H1 (cell line): ENCODE data around the gene INSYN1. TPM values are rescaled to one million over a fixed set of nuclear protein-coding genes. Genes with fewer than 3 reads are reported as not detected.

Experiments
- CTCF ChIA-PET: fragments of 300-600 bp; sonication (Branson Sonifier 250); formaldehyde crosslinking; loops from one replicate; lab custom pipeline; 2021; ENCODE audit not compliant: partially characterized antibody; lab: Charles Lee
- POLR2A ChIA-PET: fragments of 300-600 bp; sonication (Branson Sonifier 250); formaldehyde crosslinking; loops from one replicate; lab custom pipeline; 2021; ENCODE audit warnings: inconsistent platforms; ENCODE audit not compliant: partially characterized antibody; lab: Charles Lee
- DNase-seq, 2 experiments: peaks; one replicate each; pipeline versions ENCODE4 v3.0.0 to v3.0.0-alpha.2; 2010 to 2022; ENCODE audit warnings: low spot score in 2 of 2, low read depth in 1 of 2, mixed read lengths in 1 of 2
- FAIRE-seq: peaks from 2 replicates; lab custom pipeline; 2011; peaks lifted over from hg19 to GRCh38; lab: Jason Lieb, UNC
- H2AFZ ChIP-seq: 2 replicates; pipeline ENCODE4 v1.8.1; 2012; ENCODE audit warnings: low read length, inconsistent platforms
- H2AK5ac ChIP-seq: 2 replicates; pipeline ENCODE4 v1.6.1; 2013; ENCODE audit warnings: low read depth, low read length
- H2BK120ac ChIP-seq: replicated peaks from 2 replicates; pipeline ENCODE3; 2013; ENCODE audit warnings: low read depth, low read length, inconsistent platforms
- H2BK12ac ChIP-seq: 2 replicates; pipeline ENCODE4 v1.6.1; 2013; ENCODE audit warnings: low read depth, low read length
- H2BK15ac ChIP-seq: 2 replicates; pipeline ENCODE4 v1.6.1; 2013; ENCODE audit warnings: low read length
- H2BK20ac ChIP-seq: 2 replicates; pipeline ENCODE4 v1.6.1; 2013; ENCODE audit warnings: low read length
- H2BK5ac ChIP-seq: 2 replicates; pipeline ENCODE4 v1.6.1; 2013; ENCODE audit warnings: low read depth, low read length
- H3K14ac ChIP-seq: 2 replicates; pipeline ENCODE4 v1.6.1; 2013; ENCODE audit warnings: inconsistent platforms; ENCODE audit not compliant: insufficient read length
- H3K18ac ChIP-seq: 2 replicates; pipeline ENCODE4 v1.6.1; 2013; ENCODE audit warnings: low read length; ENCODE audit errors: extremely low read depth
- H3K23ac ChIP-seq: 2 replicates; pipeline ENCODE4 v1.6.1; 2013; ENCODE audit warnings: inconsistent platforms; ENCODE audit not compliant: insufficient read length
- H3K23me2 ChIP-seq: 2 replicates; pipeline ENCODE4 v1.6.1; 2013; ENCODE audit warnings: low read depth, low read length
- H3K27ac ChIP-seq: 2 replicates; pipeline ENCODE4 v1.6.1; 2011; ENCODE audit warnings: low read depth, low read length, inconsistent platforms
- H3K27me3 ChIP-seq, 4 experiments: replicated peaks in 1 of 4; 1 replicate in 1 of 4; 2 replicates in 3 of 4; pipeline versions ENCODE4 v1.6.1 to v1.8.1; 2011 to 2013; ENCODE audit warnings: low read length in 3 of 4, mild to moderate bottlenecking in 3 of 4, inconsistent platforms in 2 of 4, mixed read lengths in 2 of 4, moderate library complexity in 1 of 4; ENCODE audit not compliant: control insufficient read depth in 3 of 4, insufficient read depth in 3 of 4; ENCODE audit errors: extremely low read depth in 1 of 4
- H3K36me3 ChIP-seq, 4 experiments: 2 replicates each; pipeline versions ENCODE4 v1.6.1 to v1.8.1; 2011 to 2013; ENCODE audit warnings: mild to moderate bottlenecking in 4 of 4, low read length in 3 of 4, moderate library complexity in 2 of 4, control low read depth in 1 of 4, inconsistent platforms in 1 of 4; ENCODE audit not compliant: insufficient read depth in 4 of 4, control insufficient read depth in 2 of 4
- H3K4ac ChIP-seq: replicated peaks from 2 replicates; pipeline ENCODE3; 2013; ENCODE audit warnings: low read length, low read depth, mixed read lengths, inconsistent platforms; ENCODE audit not compliant: insufficient read length
- H3K4me1 ChIP-seq, 4 experiments: replicated peaks in 1 of 4; 1 replicate in 1 of 4; 2 replicates in 3 of 4; pipeline versions ENCODE4 v1.6.1 to v1.8.1; 2011 to 2013; ENCODE audit warnings: low read length in 3 of 4, inconsistent platforms in 2 of 4, mixed read lengths in 1 of 4; ENCODE audit not compliant: insufficient read depth in 4 of 4, control insufficient read depth in 3 of 4
- H3K4me2 ChIP-seq, 2 experiments: 2 replicates each; pipeline versions ENCODE4 v1.6.1 to v1.8.1; 2011 to 2013; ENCODE audit warnings: low read depth in 2 of 2, low read length in 2 of 2, control low read depth in 1 of 2, inconsistent platforms in 1 of 2, mild to moderate bottlenecking in 1 of 2; ENCODE audit not compliant: insufficient read depth in 1 of 2
- H3K4me3 ChIP-seq, 4 experiments: fragments of 200-600, 300-600 bp in 1 of 4; sonication (generic), shearing (Covaris generic), sonication (Bioruptor Twin) in 1 of 4; 2 replicates each; pipeline versions ENCODE4 v1.5.1 to v1.8.1; 2011 to 2016; ENCODE audit warnings: low read length in 4 of 4, low read depth in 3 of 4, control low read depth in 2 of 4, inconsistent platforms in 2 of 4, mild to moderate bottlenecking in 2 of 4, mixed read lengths in 1 of 4, moderate library complexity in 1 of 4; ENCODE audit not compliant: insufficient read depth in 2 of 4; ENCODE audit errors: extremely low read depth in 1 of 4
- H3K56ac ChIP-seq: replicated peaks from 2 replicates; pipeline ENCODE3; 2013; ENCODE audit warnings: low read depth, mild to moderate bottlenecking, mixed read lengths, low read length, inconsistent platforms; ENCODE audit not compliant: insufficient read length
- H3K79me1 ChIP-seq: 2 replicates; pipeline ENCODE4 v1.6.1; 2013; ENCODE audit warnings: low read depth, low read length, control low read depth
- H3K79me2 ChIP-seq, 2 experiments: 2 replicates each; pipeline versions ENCODE4 v1.6.1 to v1.8.1; 2012 to 2013; ENCODE audit warnings: low read length in 2 of 2, mild to moderate bottlenecking in 2 of 2, inconsistent platforms in 1 of 2; ENCODE audit not compliant: insufficient read depth in 2 of 2, control insufficient read depth in 1 of 2
- H3K9ac ChIP-seq, 4 experiments: replicated peaks in 1 of 4; 1 replicate in 1 of 4; 2 replicates in 3 of 4; pipeline versions ENCODE4 v1.6.1 to v1.8.1; 2011 to 2013; ENCODE audit warnings: low read depth in 3 of 4, low read length in 3 of 4, control low read depth in 2 of 4, mild to moderate bottlenecking in 2 of 4, moderate library complexity in 2 of 4, inconsistent platforms in 1 of 4; ENCODE audit errors: extremely low read depth in 1 of 4
- H3K9me3 ChIP-seq, 2 experiments: 2 replicates each; pipeline versions ENCODE4 v1.6.1 to v1.8.1; 2012 to 2013; ENCODE audit warnings: mild to moderate bottlenecking in 2 of 2, moderate library complexity in 2 of 2, control low read depth in 1 of 2, inconsistent platforms in 1 of 2, low read depth in 1 of 2, low read length in 1 of 2, mixed read lengths in 1 of 2; ENCODE audit not compliant: insufficient read depth in 2 of 2
- H4K20me1 ChIP-seq, 2 experiments: replicated peaks in 1 of 2; 2 replicates each; pipeline versions ENCODE3 to v1.8.1; 2011 to 2013; ENCODE audit warnings: inconsistent platforms in 2 of 2, low read length in 2 of 2, mild to moderate bottlenecking in 1 of 2; ENCODE audit not compliant: insufficient read depth in 2 of 2, control insufficient read depth in 1 of 2
- H4K5ac ChIP-seq: 2 replicates; pipeline ENCODE4 v1.6.1; 2013; ENCODE audit warnings: low read length, low read depth, mixed read lengths, inconsistent platforms; ENCODE audit not compliant: insufficient read length
- H4K8ac ChIP-seq: 2 replicates; pipeline ENCODE4 v1.8.0; 2013; ENCODE audit warnings: mild to moderate bottlenecking, moderate library complexity, low read length, inconsistent platforms; ENCODE audit not compliant: insufficient read depth; ENCODE audit errors: extremely low read depth
- H4K91ac ChIP-seq: replicated peaks from 2 replicates; pipeline ENCODE3; 2013; ENCODE audit warnings: low read length, mixed read lengths, inconsistent platforms; ENCODE audit not compliant: insufficient read length
- ZNF274 ChIP-seq: IDR thresholded peaks from 2 replicates; pipeline ENCODE4 v1.7.0; 2012; ENCODE audit warnings: low read length, borderline replicate concordance; ENCODE audit errors: extremely low read depth
- WGBS, 2 experiments: shearing (Covaris generic) in 1 of 2; methylation state at CpG; one replicate each; pipeline versions ENCODE4 v1.1.6 to v1.1.7; 2013 to 2015; ENCODE audit warnings: low lambda C conversion rate in 2 of 2, mixed read lengths in 2 of 2, inconsistent platforms in 1 of 2, low coverage in 1 of 2, missing lambda C conversion rate in 1 of 2; ENCODE audit not compliant: insufficient replicate concordance in 2 of 2, insufficient coverage in 1 of 2, insufficient read length in 1 of 2; ENCODE audit errors: extremely low coverage in 1 of 2, missing lambda C conversion rate in 1 of 2; 5-methylcytosine and 5-hydroxymethylcytosine counted together
- polyA plus RNA-seq, 7 experiments: library from polyadenylated mRNA; depleted of rRNA in 3 of 7; stranded (reverse) in 5 of 7; unstranded in 2 of 7; fragments of >200 nt in 5 of 7; fragments of 200-250 nt in 2 of 7; gene quantifications; 1 replicate in 5 of 7; 2 replicates in 1 of 7; 4 replicates in 1 of 7; pipeline versions ENCODE4 v1.2.1 to v1.2.3, GENCODE V29; 2011 to 2013; ENCODE audit warnings: missing spikeins in 2 of 7, mixed read lengths in 2 of 7
- total RNA-seq: library from RNA; stranded (reverse); fragmentation: NEBNext Ultra II Directional; extraction: Animal tissue kit (Norgen Biotek cat#: 25700); gene quantifications from 2 replicates; pipeline ENCODE4 v1.2.1, GENCODE V29; 2021

Gene INSYN1
- total and polyA plus RNA-seq, 2 of the 8 experiments (the other 6 are each of a cell fraction or from before 2014, with no cell fraction given), result 7.2 to 10.2 TPM

GRCh38 chr15:73745073-73745472, 8.1 kb downstream of the INSYN1 start:
- Histone ChIP-seq H3K56ac (no peak overlapping the region), H2AK5ac (no peak overlapping the region), H3K79me2 (no peaks in the 10 kb centered on the region), H3K23ac (no peak overlapping the region), H2BK5ac (no peak overlapping the region; the same call in 1 of the 2 replicates), H3K79me1 (no peaks in the 10 kb centered on the region), H3K4me1 (peaks cover 5 to 28% (median 13%) of the 10 kb centered on the region in 4 experiments), H3K4me2 (no peak overlapping the region; a peak in 1 of 4 replicates), H2BK20ac (no peak overlapping the region), H3K27me3 (no peaks in the 10 kb centered on the region; a peak in 1 of 7 replicates), H4K91ac (no peak overlapping the region), H3K9ac (no peak overlapping the region), H4K5ac (no peak overlapping the region), H3K14ac (no peak overlapping the region), H3K4ac (peak overlapping the region; percentile 15), H3K23me2 (no peaks in the 10 kb centered on the region), H3K4me3 (no peak overlapping the region), H4K20me1 (no peaks in the 10 kb centered on the region), H2BK12ac (0 out of 2 replicates have a peak overlapping the region, but pooled peaks have one; percentile 53), H4K8ac (no peak overlapping the region), H2BK120ac (no peak overlapping the region), H3K9me3 (no peaks in the 10 kb centered on the region), H3K18ac (peak overlapping the region; percentile 2; the same call in 1 of the 2 replicates), H3K36me3 (no peaks in the 10 kb centered on the region), H2BK15ac (peak overlapping the region; percentile 19), H3K27ac (no peak overlapping the region), H2AFZ (no peak overlapping the region)
- ChIA-PET CTCF (interaction anchor here (0.7 to 9.4 kb wide), 5 partner anchors 13 to 162 kb away, joined by 3 to 45 read pairs (median 3); no protein-coding TSS in a partner anchor), POLR2A (interaction anchor here (1.1 to 1.7 kb wide), 4 partner anchors 9 to 28 kb away, joined by 3 to 4 read pairs (median 4); partner anchors contain the start of gene INSYN1)
- DNase-seq (no peak), FAIRE-seq (no peak)
- WGBS, 2 experiments, result 80% methylated on average over 7 of the region's 7 CpGs; no CpG with 5 or more reads in 1 of the 2 experiments
- no peak for TF ChIP-seq ZNF274
